ENCODE results near the gene RACK1.

- TF ChIP-seq CTCF (IDR thresholded peaks at IDR 0.05) (no peak), EZH2 (IDR thresholded peaks at IDR 0.05) (no peak), EZH2phosphoT487 (IDR thresholded peaks at IDR 0.05) (no peak)
Measured at GRCh38 chr5:181255276-181255675, 11.6 kb upstream of the RACK1 start.

All from neural progenitor cell (in vitro differentiated cells).